ENCODE results near the gene PPP1CA.
A peak's percentile ranks its signal among the peaks of the same experiment; 100 is the strongest.

Gene PPP1CA

DNA sequence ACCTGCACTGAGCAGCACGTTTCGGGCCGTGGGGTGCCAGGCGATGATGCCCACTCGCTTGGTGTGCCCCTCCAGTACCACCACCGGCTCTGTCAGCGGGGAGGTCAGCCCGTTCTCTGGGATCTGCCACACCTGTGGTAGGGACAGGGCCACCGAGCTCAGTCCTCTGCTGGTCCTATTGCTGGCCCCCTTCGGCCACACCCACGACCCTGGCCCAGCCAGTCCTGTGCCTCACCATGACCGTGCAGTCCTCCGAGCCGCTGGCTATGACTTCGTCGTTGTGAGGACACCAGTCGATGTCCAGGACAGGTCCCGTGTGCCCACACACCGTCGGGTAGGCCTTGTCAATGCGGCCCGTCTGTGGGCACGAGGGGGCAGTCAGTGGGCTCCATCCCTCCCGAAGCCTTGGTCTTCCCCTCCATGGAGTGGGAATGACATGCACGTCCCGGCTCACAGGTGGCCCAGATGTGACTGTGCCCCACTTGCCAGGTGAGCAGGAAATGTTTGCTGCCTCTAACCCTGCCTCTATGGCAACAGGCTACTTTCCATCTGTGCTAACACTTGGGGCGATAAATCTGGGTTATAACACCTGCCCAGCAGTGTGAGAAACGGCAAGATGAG lies 40.2 kb upstream of the PPP1CA start:
- no peak overlapping the region for H3K4me3 ChIP-seq (ENCODE audit: low read depth, low read length)
- TF ChIP-seq, protein P1, sequence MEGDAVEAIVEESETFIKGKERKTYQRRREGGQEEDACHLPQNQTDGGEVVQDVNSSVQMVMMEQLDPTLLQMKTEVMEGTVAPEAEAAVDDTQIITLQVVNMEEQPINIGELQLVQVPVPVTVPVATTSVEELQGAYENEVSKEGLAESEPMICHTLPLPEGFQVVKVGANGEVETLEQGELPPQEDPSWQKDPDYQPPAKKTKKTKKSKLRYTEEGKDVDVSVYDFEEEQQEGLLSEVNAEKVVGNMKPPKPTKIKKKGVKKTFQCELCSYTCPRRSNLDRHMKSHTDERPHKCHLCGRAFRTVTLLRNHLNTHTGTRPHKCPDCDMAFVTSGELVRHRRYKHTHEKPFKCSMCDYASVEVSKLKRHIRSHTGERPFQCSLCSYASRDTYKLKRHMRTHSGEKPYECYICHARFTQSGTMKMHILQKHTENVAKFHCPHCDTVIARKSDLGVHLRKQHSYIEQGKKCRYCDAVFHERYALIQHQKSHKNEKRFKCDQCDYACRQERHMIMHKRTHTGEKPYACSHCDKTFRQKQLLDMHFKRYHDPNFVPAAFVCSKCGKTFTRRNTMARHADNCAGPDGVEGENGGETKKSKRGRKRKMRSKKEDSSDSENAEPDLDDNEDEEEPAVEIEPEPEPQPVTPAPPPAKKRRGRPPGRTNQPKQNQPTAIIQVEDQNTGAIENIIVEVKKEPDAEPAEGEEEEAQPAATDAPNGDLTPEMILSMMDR (IDR thresholded peaks at IDR 0.05; ENCODE audit: low read depth, low read length, missing control alignments): no peak
- DNase-seq (ENCODE audit: low read depth): no peak

DNA sequence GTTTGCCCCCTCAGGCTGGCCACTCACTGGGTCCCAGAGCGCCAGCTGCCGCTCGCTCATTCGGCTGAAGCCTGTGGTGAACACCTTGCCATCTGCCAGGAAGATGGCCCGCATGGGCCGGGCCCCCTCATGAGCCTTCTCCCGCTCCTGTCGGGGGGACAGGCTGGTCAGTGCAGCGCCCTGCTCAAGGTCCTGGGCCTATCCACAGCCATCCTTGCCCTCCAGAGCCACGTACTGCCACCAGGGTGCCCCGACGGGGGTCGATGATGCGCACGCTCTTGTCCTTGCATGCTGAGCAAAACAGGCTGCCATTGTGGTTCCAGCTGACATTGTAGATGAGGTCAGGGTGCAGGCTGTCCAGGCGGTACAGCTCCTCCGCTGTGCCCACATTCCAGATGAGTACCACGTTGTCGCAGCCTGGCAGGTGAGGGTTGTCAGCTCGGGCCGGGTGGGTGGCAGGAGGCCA lies 39.5 kb upstream of the PPP1CA start:
- TF ChIP-seq, protein P1 (IDR thresholded peaks at IDR 0.05; ENCODE audit: low read depth, low read length, missing control alignments): no peak
- DNase-seq (ENCODE audit: low read depth): no peak

DNA sequence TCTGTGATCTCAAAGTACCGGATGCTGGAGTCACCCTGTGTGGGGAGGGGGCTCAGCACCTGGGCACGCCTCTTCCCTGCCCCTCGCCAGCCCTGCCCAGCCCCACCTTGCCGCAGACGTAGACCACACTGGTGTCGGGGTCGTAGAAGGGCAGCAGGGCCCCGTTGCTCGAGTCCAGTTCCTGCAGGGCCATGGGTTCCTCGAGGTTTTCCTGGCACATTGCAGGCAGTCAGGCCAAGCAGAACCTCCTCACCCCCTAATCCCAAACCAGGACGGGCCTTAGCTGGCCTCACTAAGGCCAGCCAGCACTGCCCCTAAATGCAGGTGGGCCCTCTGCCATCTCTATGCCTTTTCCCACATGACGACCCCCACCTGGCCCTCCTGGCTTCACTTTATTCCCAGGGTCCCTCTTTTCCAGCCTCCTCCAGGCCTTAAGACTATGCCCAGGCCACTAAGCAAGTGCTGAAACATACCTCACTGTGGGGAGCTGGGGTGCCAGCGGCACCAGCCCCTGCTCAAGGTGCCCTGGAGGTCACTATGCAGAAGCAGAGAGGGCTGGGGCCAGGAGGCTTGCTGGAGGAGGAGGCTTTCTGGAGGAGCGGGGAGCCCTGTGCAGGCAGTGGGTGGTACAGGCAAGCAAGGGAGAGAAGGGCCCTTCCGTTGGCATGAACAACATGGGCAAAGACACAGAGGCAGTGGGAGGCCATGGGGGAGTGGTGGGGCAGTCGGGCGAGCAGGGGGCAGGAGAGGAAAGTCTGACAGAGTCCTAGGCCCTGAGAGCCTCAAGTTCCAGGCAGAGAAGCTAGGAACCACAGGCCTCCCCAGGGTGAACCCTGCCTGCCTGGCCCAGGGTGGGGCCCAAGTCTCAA lies 38.8 kb upstream of the PPP1CA start:
- DNase-seq (ENCODE audit: low read depth): no peak
- TF ChIP-seq, protein P1 (IDR thresholded peaks at IDR 0.05; ENCODE audit: low read depth, low read length, missing control alignments): no peak
- H3K4me3 ChIP-seq (ENCODE audit: low read depth, low read length): no peak overlapping the region

More for the DNA sequence above, 39.5 kb upstream of the PPP1CA start:
- H3K4me3 ChIP-seq (ENCODE audit: low read depth, low read length): no peak overlapping the region

DNA sequence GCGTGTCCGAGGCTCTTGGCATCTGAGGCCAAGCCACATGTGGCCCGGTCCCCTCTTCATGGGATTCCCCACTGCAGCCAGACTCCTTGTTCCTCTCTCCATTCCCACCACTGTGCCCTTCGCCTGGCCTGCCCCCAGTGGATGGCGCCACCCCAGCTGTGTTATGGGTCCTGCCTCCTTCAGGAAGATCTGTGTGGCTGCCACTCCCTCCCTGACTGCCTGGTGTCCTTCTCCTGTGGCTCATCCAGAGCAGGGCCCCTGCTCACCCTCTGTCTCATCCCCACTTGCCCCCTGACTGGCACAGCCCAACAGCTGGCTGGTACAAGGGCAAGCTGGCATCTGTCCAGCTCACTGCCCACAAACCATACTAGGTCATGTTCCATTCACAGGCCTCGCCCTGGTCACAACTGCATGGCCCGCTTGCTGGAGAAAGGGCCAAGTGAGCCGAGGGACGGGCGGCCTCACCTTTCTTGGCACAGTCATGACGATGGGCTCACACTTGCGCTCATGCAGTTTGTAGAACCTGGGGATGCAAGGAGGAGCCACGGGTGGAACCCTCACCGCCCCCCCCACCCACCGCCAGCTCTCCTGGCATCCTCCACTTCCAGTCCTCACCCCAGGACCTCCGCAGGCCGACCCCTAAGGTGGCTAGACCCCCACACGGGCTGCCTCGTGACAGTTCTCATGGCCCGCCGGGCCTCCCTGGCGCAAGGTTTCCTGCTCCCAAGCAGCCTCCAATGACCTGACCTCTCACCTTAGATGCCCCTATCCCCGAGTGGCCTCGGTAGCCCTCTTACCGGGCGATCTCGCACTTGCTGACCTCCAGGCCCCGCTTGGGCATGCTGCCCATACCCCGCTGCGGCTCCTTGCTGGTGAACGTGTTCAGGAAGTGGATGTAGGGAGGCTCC lies 37.9 kb upstream of the PPP1CA start:
- H3K4me3 ChIP-seq (ENCODE audit: low read depth, low read length): peak overlapping the region; percentile 87

DNA sequence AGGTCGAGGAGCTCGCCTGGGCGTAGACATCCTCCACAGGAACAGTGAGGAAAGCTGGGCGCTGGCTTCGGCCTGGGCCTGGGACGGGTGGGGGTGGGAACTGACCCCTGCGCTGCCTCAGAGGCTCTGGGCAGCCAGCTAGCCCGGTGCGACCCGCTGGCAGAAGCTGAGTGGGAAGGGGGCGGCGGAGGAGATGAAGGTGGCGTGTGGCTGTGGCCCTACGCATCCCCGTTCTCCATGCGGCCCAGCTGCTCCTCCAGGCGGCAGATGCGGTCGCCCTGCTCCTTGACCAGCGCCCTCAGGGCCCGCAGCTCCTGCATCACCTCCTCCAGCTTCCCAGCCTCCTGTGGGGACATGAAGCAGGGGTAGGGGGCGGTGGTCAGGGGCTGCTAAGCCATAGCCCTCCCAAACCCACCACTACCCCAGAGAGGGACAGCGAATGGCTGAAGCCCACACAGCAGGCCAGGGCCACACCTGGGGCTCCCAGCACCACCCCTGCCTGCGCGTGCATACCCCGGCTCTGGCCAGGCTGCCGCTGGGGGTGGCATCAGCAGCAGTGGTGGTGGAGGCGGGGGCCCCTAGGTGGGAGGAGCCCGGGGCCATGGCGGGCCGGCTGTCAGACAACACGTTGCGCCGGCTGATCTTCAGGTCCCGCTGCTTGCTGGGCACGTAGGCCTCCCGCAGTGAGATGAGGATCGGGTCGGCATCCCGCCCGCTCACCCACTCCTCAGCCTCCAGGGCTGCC lies 36.7 kb upstream of the PPP1CA start:
- no peak for DNase-seq (ENCODE audit: low read depth)
- peak overlapping the region; percentile 87 for H3K4me3 ChIP-seq (ENCODE audit: low read depth, low read length)
- TF ChIP-seq, protein P1 (IDR thresholded peaks at IDR 0.05; ENCODE audit: low read depth, low read length, missing control alignments): peak; percentile 1

More for the DNA sequence above, 37.9 kb upstream of the PPP1CA start:
- no peak for DNase-seq (ENCODE audit: low read depth)
- TF ChIP-seq, protein P1 (IDR thresholded peaks at IDR 0.05; ENCODE audit: low read depth, low read length, missing control alignments): no peak

DNA sequence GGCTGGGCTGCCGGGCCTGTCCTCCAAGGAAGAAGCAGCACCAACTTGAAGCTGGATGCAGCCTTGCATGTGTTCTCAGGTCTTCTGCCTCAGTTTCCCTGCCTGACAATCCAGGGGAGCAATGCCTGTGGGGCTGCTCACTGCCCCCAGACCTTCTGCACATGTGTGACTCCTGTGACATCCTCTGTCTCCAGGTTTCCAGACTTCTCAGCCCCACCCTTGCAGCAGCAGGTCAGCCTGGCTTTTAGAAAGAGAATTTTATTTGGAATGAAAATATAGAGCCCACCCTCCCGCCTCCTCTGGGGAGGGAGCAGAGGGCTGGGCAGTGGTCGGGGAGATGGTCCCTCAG lies 36.1 kb upstream of the PPP1CA start:
- no peak for DNase-seq (ENCODE audit: low read depth)
- TF ChIP-seq, protein P1 (IDR thresholded peaks at IDR 0.05; ENCODE audit: low read depth, low read length, missing control alignments): no peak
- H3K4me3 ChIP-seq (ENCODE audit: low read depth, low read length): peak overlapping the region; percentile 87

Data from GM12864 (cell line).